ENCODE measurements around the gene TMEM273. TPM values are rescaled to one million over a fixed set of nuclear protein-coding genes. Genes with fewer than 3 reads are reported as not detected.

The TMEM273 gene
- total RNA-seq, 1 experiment from 2014 or later, result not detected

DNA sequence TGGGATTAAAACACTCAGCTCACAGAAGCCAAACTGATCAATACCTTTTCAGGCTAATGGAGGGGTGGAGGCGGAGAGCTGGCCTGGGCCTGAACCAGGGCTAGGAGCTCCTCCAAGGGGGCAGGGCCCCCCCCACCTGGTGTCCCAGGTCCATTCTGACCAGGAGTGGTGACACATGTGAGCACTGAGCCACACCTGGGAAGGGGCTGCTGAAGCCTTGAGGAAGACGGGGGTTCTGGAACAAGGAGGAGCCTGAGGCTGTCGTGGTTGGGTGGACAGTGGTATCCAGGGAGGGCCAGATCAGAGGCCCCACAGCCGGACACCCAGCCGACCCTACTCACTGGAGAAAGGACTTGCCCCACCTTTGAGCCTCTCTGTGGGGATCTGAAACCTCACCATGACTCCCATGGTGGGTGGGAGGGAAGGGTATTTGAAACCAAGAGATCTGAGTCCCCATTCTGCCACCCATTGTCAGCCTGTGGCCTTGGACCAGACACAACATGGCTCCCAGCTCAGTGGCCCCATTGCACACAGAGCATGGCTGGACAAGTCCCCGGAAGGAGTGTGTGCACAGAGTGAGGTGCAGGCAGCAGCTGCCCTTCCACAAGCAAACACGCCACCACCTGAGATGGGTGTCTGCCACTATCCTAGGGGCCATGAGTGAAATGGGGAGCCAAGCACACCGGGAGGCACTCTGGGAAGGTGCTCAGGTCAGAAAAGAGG, 12.4 kb downstream of the TMEM273 start:
- ChIA-PET POLR2A (no interaction called here), CTCF (interaction anchor here (1.2 kb wide), 1 partner anchor 11 kb away, joined by 4 read pairs; no protein-coding TSS in a partner anchor), RAD21 (ENCODE audit: low non-redundant PET in 1 of 2, low total read pairs in 2 of 2, uncharacterized antibody in 2 of 2, unreplicated experiment in 2 of 2) (no interaction called here)
- Histone ChIP-seq H3K4me3 (replicated peaks in 1 of 2; ENCODE audit: low read depth in 1 of 2, low read length in 2 of 2) (no peak overlapping the region), H3K27me3 (ENCODE audit: insufficient read depth, low read length) (no peaks in the 10 kb centered on the region), H3K79me2 (ENCODE audit: insufficient read depth, low read length) (no peaks in the 10 kb centered on the region), H3K9ac (ENCODE audit: low read length) (no peak overlapping the region), H3K36me3 (ENCODE audit: control insufficient read depth in 1 of 2, insufficient read depth in 2 of 2, low read length in 2 of 2) (no peaks in the 10 kb centered on the region), H2AFZ (ENCODE audit: low read depth, low read length, poor library complexity, severe bottlenecking) (no peak overlapping the region), H3K9me3 (ENCODE audit: control insufficient read depth in 1 of 2, insufficient read depth in 1 of 2, low read depth in 1 of 2, low read length in 2 of 2) (no peaks in the 10 kb centered on the region), H3K4me1 (ENCODE audit: control insufficient read depth in 1 of 2, insufficient read depth in 2 of 2, low read length in 2 of 2) (peaks cover 0 to 12% of the 10 kb centered on the region in 2 experiments; a peak in 2 of 4 replicates), H3K9me2 (ENCODE audit: insufficient read depth) (no peaks in the 10 kb centered on the region), H3K27ac (ENCODE audit: low read depth, low read length) (no peak overlapping the region), H4K20me1 (ENCODE audit: insufficient read depth) (no peaks in the 10 kb centered on the region), H3K4me2 (ENCODE audit: low read length) (no peak overlapping the region)
- DNase-seq (ENCODE audit: low read depth, low spot score) (no peak), ATAC-seq (no peak)
- TF ChIP-seq, protein P1, sequence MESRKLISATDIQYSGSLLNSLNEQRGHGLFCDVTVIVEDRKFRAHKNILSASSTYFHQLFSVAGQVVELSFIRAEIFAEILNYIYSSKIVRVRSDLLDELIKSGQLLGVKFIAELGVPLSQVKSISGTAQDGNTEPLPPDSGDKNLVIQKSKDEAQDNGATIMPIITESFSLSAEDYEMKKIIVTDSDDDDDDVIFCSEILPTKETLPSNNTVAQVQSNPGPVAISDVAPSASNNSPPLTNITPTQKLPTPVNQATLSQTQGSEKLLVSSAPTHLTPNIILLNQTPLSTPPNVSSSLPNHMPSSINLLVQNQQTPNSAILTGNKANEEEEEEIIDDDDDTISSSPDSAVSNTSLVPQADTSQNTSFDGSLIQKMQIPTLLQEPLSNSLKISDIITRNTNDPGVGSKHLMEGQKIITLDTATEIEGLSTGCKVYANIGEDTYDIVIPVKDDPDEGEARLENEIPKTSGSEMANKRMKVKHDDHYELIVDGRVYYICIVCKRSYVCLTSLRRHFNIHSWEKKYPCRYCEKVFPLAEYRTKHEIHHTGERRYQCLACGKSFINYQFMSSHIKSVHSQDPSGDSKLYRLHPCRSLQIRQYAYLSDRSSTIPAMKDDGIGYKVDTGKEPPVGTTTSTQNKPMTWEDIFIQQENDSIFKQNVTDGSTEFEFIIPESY (IDR thresholded peaks at IDR 0.05; ENCODE audit: extremely low read depth, insufficient replicate concordance, low read length), result no peak
- TF ChIP-seq EZH2 (IDR thresholded peaks at IDR 0.05) (no peak), CBX3 (IDR thresholded peaks at IDR 0.05; ENCODE audit: low read depth) (no peak), SRF (IDR thresholded peaks at IDR 0.05; ENCODE audit: low read depth) (no peak), EZH2phosphoT487 (IDR thresholded peaks at IDR 0.05; ENCODE audit: borderline replicate concordance) (no peak), YY1 (IDR thresholded peaks at IDR 0.05; ENCODE audit: extremely low read depth, insufficient replicate concordance, low read depth, low read length) (no peak), RAD21 (IDR thresholded peaks at IDR 0.05; ENCODE audit: low read depth) (no peak), ZNF274 (IDR thresholded peaks at IDR 0.05; ENCODE audit: low read depth, low read length) (no peak)
- TF ChIP-seq, protein P2, sequence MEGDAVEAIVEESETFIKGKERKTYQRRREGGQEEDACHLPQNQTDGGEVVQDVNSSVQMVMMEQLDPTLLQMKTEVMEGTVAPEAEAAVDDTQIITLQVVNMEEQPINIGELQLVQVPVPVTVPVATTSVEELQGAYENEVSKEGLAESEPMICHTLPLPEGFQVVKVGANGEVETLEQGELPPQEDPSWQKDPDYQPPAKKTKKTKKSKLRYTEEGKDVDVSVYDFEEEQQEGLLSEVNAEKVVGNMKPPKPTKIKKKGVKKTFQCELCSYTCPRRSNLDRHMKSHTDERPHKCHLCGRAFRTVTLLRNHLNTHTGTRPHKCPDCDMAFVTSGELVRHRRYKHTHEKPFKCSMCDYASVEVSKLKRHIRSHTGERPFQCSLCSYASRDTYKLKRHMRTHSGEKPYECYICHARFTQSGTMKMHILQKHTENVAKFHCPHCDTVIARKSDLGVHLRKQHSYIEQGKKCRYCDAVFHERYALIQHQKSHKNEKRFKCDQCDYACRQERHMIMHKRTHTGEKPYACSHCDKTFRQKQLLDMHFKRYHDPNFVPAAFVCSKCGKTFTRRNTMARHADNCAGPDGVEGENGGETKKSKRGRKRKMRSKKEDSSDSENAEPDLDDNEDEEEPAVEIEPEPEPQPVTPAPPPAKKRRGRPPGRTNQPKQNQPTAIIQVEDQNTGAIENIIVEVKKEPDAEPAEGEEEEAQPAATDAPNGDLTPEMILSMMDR (IDR thresholded peaks at IDR 0.05 in 2 of 3, conservative IDR thresholded peaks at IDR 0.05 in 1 of 3; ENCODE audit: borderline replicate concordance in 1 of 3, insufficient read depth in 1 of 3, low read depth in 2 of 3, low read length in 2 of 3), result no peak
- intact Hi-C loops (cut with micrococcal nuclease), result no loop called here
- BruUV-seq (replicated peaks), result no TSS peak
